Measurements from ENCODE around the gene AUP1. TPM values are rescaled to one million over a fixed set of nuclear protein-coding genes. Genes with fewer than 3 reads are reported as not detected.

Gene AUP1
- total and polyA plus RNA-seq, 2 of the 8 experiments (the other 6 are each of a cell fraction or from before 2014, with no cell fraction given): 83.4 to 121 TPM

DNA sequence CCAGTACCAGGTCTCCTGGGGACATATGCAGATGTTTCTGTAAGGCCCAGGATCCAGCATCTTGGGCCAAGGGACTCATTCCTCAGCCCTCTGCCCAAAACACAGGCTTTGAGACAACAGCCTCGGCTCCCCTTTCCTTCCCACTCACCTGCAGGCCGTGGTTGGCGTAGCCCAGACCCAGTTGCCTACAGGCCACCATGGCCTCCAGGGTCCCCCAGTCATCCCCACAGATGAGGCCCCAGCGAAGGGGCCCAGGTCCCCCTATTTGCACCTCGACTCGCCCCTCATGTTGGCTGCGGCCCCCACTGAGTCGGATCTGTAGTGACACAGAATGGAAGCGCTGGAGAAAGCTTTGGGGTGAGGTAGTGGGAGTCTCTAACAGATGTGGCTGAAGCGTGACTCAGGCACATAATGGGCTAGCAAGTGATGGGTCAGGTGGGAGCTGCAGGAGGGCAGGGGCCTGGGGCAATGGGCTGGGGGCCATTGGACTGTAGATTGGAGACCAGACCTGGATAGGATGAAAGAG is 6.0 kb upstream of the AUP1 start:
- no peak overlapping the region for H3K14ac ChIP-seq (ENCODE audit: insufficient read length)
- CTCF ChIA-PET (ENCODE audit: partially characterized antibody): interaction anchor here (0.5 to 7.0 kb wide), 5 partner anchors 11 to 52 kb away, joined by 3 to 53 read pairs (median 3); no protein-coding TSS in a partner anchor
- H3K4ac ChIP-seq (replicated peaks; ENCODE audit: insufficient read length, low read depth, low read length): no peak overlapping the region
- no peak overlapping the region for H3K23ac ChIP-seq (ENCODE audit: insufficient read length)
- H2BK120ac ChIP-seq (replicated peaks; ENCODE audit: low read depth, low read length): no peak overlapping the region
- no peak for TF ChIP-seq EP300 (IDR thresholded peaks at IDR 0.05; ENCODE audit: borderline replicate concordance in 1 of 2, low read depth in 2 of 2, low read length in 2 of 2)
- TF ChIP-seq SIN3A (conservative IDR thresholded peaks at IDR 0.05 in 1 of 2, IDR thresholded peaks at IDR 0.05 in 1 of 2; ENCODE audit: low read depth in 1 of 2, low read length in 2 of 2): no peak
- no peak for TF ChIP-seq RBBP5 (IDR thresholded peaks at IDR 0.05; ENCODE audit: borderline replicate concordance, low read depth, low read length)
- TF ChIP-seq TAF7 (optimal IDR thresholded peaks at IDR 0.05; ENCODE audit: borderline replicate concordance, low read depth, low read length): no peak
- no peak for TF ChIP-seq RXRA (IDR thresholded peaks at IDR 0.05; ENCODE audit: insufficient read depth, low read depth, low read length)
- TF ChIP-seq GABPA (IDR thresholded peaks at IDR 0.05; ENCODE audit: borderline replicate concordance, insufficient read depth, low read length): no peak
- no peak overlapping the region for H3K4me3 ChIP-seq (ENCODE audit: extremely low read depth in 1 of 4, insufficient read depth in 2 of 4, low read depth in 3 of 4, low read length in 4 of 4)
- no peak overlapping the region for H4K91ac ChIP-seq (replicated peaks; ENCODE audit: insufficient read length, low read length)
- H3K9me3 ChIP-seq (ENCODE audit: insufficient read depth in 2 of 2, low read depth in 1 of 2, low read length in 1 of 2): no peaks in the 10 kb centered on the region
- no peak for DNase-seq (ENCODE audit: low read depth in 1 of 2, low spot score in 2 of 2)
- H3K18ac ChIP-seq (ENCODE audit: extremely low read depth, low read length): no peak overlapping the region
- no peak overlapping the region for H3K4me2 ChIP-seq (ENCODE audit: insufficient read depth in 1 of 2, low read depth in 2 of 2, low read length in 2 of 2)
- no peak overlapping the region for H2BK20ac ChIP-seq (ENCODE audit: low read length)
- H3K36me3 ChIP-seq (ENCODE audit: control insufficient read depth in 2 of 4, insufficient read depth in 4 of 4, low read length in 3 of 4): peaks cover 2 to 17% (median 10%) of the 10 kb centered on the region in 4 experiments; a peak in 7 of 8 replicates
- peaks cover 2% of the 10 kb centered on the region; the same call in 1 of the 2 replicates for H3K79me1 ChIP-seq (ENCODE audit: low read depth, low read length)
- no peak overlapping the region for H2AFZ ChIP-seq (ENCODE audit: low read length)
- H3K27ac ChIP-seq (ENCODE audit: low read depth, low read length): no peak overlapping the region
- H2BK15ac ChIP-seq (ENCODE audit: low read length): no peak overlapping the region
- no peak overlapping the region for H2BK12ac ChIP-seq (ENCODE audit: low read depth, low read length)
- H3K27me3 ChIP-seq (replicated peaks in 1 of 4; ENCODE audit: control insufficient read depth in 3 of 4, extremely low read depth in 1 of 4, insufficient read depth in 3 of 4, low read length in 3 of 4): no peaks in the 10 kb centered on the region; a peak in 1 of 7 replicates
- no peaks in the 10 kb centered on the region for H3K79me2 ChIP-seq (ENCODE audit: control insufficient read depth in 1 of 2, insufficient read depth in 2 of 2, low read length in 2 of 2)
- no peak overlapping the region for H4K8ac ChIP-seq (ENCODE audit: extremely low read depth, insufficient read depth, low read length)
- H3K56ac ChIP-seq (replicated peaks; ENCODE audit: insufficient read length, low read depth, low read length): no peak overlapping the region
- no peak for FAIRE-seq
- no peak overlapping the region for H2AK5ac ChIP-seq (ENCODE audit: low read depth, low read length)
- H3K9ac ChIP-seq (replicated peaks in 1 of 4; ENCODE audit: extremely low read depth in 1 of 4, low read depth in 3 of 4, low read length in 3 of 4): no peak overlapping the region
- POLR2A ChIA-PET (ENCODE audit: partially characterized antibody): interaction anchor here (1.1 to 2.3 kb wide), 5 partner anchors 9 to 37 kb away, joined by 3 to 6 read pairs (median 3); partner anchors contain the start of genes DQX1 and LBX2
- H4K20me1 ChIP-seq (replicated peaks in 1 of 2; ENCODE audit: control insufficient read depth in 1 of 2, insufficient read depth in 2 of 2, low read length in 2 of 2): peaks cover 6 to 10% of the 10 kb centered on the region in 2 experiments
- peaks cover 4 to 5% (median 4%) of the 10 kb centered on the region in 4 experiments; a peak in 6 of 7 replicates for H3K4me1 ChIP-seq (replicated peaks in 1 of 4; ENCODE audit: control insufficient read depth in 3 of 4, insufficient read depth in 4 of 4, low read length in 3 of 4)
- peaks cover 2% of the 10 kb centered on the region; the same call in 1 of the 2 replicates for H3K23me2 ChIP-seq (ENCODE audit: low read depth, low read length)
- no peak overlapping the region for H4K5ac ChIP-seq (ENCODE audit: insufficient read length, low read depth, low read length)
- H2BK5ac ChIP-seq (ENCODE audit: low read depth, low read length): no peak overlapping the region
- 91% methylated on average over 10 of the region's 10 CpGs; no CpG with 5 or more reads in 1 of the 2 experiments for WGBS, 2 experiments (ENCODE audit: extremely low coverage in 1 of 2, insufficient coverage in 1 of 2, insufficient read length in 1 of 2, insufficient replicate concordance in 2 of 2, low coverage in 1 of 2, low lambda C conversion rate in 2 of 2, missing lambda C conversion rate in 1 of 2)
